ENCODE measurements around the gene KIF5C. TPM values are rescaled to one million over a fixed set of nuclear protein-coding genes. Genes with fewer than 3 reads are reported as not detected.
"Not testable (repeated sequence)": the region's sequence is repeated elsewhere in the genome, so short reads cannot be mapped to it uniquely, and the experiment has no call there.

Gene KIF5C
- total RNA-seq, 4 donors from 2014 or later: 1.2 to 7.4 (median 1.9) TPM

DNA sequence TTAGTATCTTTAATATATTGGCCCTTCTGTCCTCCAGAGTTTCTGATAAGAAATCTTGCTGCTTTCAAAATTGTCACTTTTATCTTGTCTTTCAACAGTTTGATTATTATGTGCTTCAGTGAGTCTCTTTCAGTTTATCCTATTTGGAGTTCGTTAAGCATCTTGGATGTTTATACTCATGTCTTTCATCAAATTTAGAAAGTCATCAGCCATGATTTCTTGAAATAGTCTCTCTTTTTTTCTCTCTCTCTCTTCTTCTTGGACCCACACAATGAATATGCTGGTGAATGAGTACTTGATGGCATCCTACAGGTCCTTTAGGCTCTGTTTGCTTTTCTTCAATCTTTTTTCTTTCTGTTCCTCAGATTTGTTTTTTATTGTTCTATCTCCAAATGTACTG, 26.9 kb upstream of the KIF5C start:
- Histone ChIP-seq H3K36me3 (no peaks in the 10 kb centered on the region), H3K4me1 (no peaks in the 10 kb centered on the region), H3K27ac (no peak overlapping the region), H3K4me3 (no peak overlapping the region), H3K27me3 (no peaks in the 10 kb centered on the region), H3K9me3 (peaks cover 0 to 4% (median 2%) of the 10 kb centered on the region in 4 donors)
- no peak for DNase-seq
- TF ChIP-seq, protein P1, sequence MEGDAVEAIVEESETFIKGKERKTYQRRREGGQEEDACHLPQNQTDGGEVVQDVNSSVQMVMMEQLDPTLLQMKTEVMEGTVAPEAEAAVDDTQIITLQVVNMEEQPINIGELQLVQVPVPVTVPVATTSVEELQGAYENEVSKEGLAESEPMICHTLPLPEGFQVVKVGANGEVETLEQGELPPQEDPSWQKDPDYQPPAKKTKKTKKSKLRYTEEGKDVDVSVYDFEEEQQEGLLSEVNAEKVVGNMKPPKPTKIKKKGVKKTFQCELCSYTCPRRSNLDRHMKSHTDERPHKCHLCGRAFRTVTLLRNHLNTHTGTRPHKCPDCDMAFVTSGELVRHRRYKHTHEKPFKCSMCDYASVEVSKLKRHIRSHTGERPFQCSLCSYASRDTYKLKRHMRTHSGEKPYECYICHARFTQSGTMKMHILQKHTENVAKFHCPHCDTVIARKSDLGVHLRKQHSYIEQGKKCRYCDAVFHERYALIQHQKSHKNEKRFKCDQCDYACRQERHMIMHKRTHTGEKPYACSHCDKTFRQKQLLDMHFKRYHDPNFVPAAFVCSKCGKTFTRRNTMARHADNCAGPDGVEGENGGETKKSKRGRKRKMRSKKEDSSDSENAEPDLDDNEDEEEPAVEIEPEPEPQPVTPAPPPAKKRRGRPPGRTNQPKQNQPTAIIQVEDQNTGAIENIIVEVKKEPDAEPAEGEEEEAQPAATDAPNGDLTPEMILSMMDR (IDR thresholded peaks at IDR 0.05): no peak
- no peak for TF ChIP-seq POLR2A (IDR thresholded peaks at IDR 0.05)

DNA sequence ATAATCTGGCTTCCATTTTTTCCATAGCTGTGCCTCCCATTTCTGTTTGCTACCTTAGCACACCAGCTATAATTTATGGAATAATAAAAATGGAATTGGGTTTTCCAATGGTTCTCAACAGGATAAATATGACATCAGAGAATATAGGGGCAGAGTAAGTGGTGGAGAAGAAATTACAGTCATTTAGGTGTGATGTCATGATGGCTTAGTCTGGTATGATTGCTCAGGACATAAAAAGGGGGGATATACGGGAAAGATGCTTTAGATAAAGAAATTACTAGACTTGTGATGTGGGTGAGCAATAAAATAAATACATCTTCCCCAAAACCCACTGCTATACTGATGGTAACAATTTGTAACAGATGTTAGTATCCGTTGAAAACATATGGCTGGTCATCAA, 21.6 kb upstream of the KIF5C start:
- Histone ChIP-seq H3K4me3 (no peak overlapping the region), H3K36me3 (no peaks in the 10 kb centered on the region), H3K9me3 (peaks cover 0 to 4% (median under 1%) of the 10 kb centered on the region in 4 donors), H3K27ac (no peak overlapping the region), H3K27me3 (no peaks in the 10 kb centered on the region), H3K4me1 (no peaks in the 10 kb centered on the region)
- no peak for DNase-seq
- TF ChIP-seq, protein P1 (IDR thresholded peaks at IDR 0.05): no peak
- TF ChIP-seq POLR2A (IDR thresholded peaks at IDR 0.05): no peak

DNA sequence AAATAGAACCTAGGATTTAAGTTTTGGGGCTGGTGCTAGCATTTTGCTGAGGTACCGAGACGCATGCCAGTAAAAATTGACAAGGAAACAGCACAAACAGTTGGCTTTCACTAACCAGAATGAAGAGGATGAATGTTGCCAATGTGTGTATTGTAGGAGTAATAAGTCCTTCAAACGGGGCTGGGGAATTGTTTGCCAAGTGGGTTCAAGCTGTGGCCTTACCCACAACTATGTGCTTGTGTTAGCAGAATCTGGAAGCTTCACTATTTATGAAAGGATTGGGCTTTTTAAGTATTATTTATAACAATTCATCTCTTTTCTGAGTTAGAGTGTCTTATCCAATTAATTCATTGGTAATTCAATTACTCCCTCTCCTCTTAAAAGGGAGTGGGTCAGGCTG, 15.0 kb upstream of the KIF5C start:
- H3K4me3 ChIP-seq: no peak overlapping the region
- H3K27me3 ChIP-seq: no peaks in the 10 kb centered on the region
- TF ChIP-seq, protein P1 (IDR thresholded peaks at IDR 0.05): no peak
- TF ChIP-seq POLR2A (IDR thresholded peaks at IDR 0.05): no peak
- no peak for DNase-seq
- no peaks in the 10 kb centered on the region for H3K36me3 ChIP-seq
- no peaks in the 10 kb centered on the region for H3K9me3 ChIP-seq
- H3K4me1 ChIP-seq: no peaks in the 10 kb centered on the region
- H3K27ac ChIP-seq: no peak overlapping the region

DNA sequence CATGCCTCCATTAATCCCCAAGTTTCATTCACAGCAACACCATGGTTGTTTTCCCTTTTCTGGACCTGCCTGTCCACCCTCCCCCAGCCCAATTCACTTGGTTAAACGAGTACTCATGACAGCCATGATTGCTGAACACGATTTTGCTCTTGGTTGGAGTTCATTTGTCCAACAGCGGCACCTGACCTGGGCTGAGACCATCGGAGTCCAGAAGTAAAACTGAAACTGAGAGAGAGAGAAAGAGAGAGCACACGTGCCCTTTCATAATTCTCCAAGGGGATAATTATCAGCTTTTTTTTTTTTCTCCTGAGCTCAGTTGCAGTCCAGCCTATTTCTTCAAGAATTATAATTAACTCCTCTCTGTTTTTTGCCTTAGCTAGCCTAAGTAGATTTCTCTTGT, 13.7 kb upstream of the KIF5C start:
- Histone ChIP-seq H3K9me3 (no peaks in the 10 kb centered on the region), H3K4me1 (no peaks in the 10 kb centered on the region), H3K27ac (no peak overlapping the region), H3K4me3 (no peak overlapping the region), H3K36me3 (no peaks in the 10 kb centered on the region), H3K27me3 (no peaks in the 10 kb centered on the region)
- no peak for TF ChIP-seq POLR2A (IDR thresholded peaks at IDR 0.05)
- TF ChIP-seq, protein P1 (IDR thresholded peaks at IDR 0.05): no peak
- no peak for DNase-seq

DNA sequence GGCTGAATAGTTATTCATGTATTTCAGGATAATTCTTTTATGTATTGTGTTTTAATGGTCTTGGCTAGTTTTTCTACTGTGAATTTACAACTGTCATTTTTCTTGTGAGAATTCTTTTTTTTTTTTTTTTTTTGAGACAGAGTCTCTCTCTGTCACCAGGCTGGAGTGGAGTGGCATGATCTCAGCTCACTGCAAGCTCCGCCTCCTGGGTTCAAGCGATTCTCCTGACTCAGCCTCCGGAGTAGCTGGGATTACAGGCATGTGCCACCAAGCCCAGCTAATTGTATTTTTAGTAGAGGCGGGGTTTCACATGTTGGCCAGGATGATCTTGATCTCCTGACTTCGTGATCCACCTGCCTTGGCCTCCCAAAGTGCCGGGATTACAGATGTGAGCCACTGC, 12.5 kb upstream of the KIF5C start:
- not testable (repeated sequence) for DNase-seq, H3K36me3 ChIP-seq, H3K27me3 ChIP-seq, H3K9me3 ChIP-seq, H3K27ac ChIP-seq, H3K4me1 ChIP-seq, H3K4me3 ChIP-seq

DNA sequence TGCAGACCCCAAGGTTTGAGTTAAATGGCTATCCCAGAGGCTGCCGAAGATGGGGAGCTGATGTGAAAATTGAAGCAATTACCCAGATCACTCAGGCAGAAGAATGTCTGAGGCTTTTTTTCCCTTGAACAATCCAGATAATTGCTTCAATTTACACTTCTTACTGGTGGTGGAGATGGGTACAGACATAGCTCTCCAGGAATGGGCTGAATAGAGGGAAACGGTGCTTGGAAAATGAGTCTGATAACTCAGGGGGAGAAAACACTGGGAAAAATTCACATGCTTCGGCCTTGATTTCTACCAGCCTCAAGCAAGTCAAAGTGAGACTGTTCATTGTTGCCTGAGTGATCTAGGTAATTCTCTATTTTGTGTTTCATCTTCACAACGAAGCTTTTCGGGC, 9.5 kb upstream of the KIF5C start:
- Histone ChIP-seq H3K27ac (no peak overlapping the region), H3K27me3 (no peaks in the 10 kb centered on the region), H3K4me1 (no peaks in the 10 kb centered on the region), H3K4me3 (no peak overlapping the region), H3K36me3 (no peaks in the 10 kb centered on the region), H3K9me3 (no peaks in the 10 kb centered on the region)
- TF ChIP-seq POLR2A (IDR thresholded peaks at IDR 0.05): no peak
- TF ChIP-seq, protein P1 (IDR thresholded peaks at IDR 0.05): no peak
- DNase-seq: no peak

Measured in Peyer's patch (tissue), 4 donors.